CD4-positive, alpha-beta T cell treated with Interleukin-17A for 4 hours (primary cell): ENCODE results near the gene ZNRF2.

ENCODE experiments used
- DNase-seq: peaks from one replicate; pipeline ENCODE4 v3.0.0-alpha.2; 2020; ENCODE audit warnings: mixed read lengths

ZNRF2 gene

GRCh38 chr7:30284298-30285066 lies at the start of gene ZNRF2:
Gene ZNRF2 (plus strand): TSS chr7:30284597. CDS start chr7:30285358, 761 bp downstream.
- peak; percentile 99 for DNase-seq

- no peak for DNase-seq
Measured at GRCh38 chr7:30237271-30237695, 47.1 kb upstream of the ZNRF2 start.

GRCh38 chr7:30238721-30239441 lies 45.5 kb upstream of the ZNRF2 start:
- no peak for DNase-seq

- no peak for DNase-seq
Measured at GRCh38 chr7:30240106-30240800, 44.1 kb upstream of the ZNRF2 start.

GRCh38 chr7:30241767-30242166 lies 42.6 kb upstream of the ZNRF2 start:
- no peak for DNase-seq

DNA sequence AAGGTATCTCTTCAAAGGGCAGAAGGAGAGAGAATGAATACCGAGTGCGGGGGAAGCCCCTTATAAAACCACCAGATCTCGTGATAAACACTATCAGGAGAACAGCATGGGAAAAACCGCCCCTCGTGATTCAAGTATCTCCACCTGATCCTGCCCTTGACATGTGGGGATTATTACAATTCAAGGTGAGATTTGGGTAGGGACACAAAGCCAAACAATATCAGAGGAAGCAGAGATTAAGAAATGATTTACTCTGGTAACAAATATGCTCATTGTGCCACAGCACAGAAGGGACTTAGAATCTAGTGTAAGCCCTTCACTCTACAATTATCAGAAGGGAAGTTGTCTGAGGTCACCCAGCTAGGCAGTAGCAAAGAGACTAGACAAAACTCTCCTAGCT lies 40.1 kb upstream of the ZNRF2 start:
- no peak for DNase-seq

GRCh38 chr7:30245913-30246312 lies 38.5 kb upstream of the ZNRF2 start:
- DNase-seq, result no peak

DNA sequence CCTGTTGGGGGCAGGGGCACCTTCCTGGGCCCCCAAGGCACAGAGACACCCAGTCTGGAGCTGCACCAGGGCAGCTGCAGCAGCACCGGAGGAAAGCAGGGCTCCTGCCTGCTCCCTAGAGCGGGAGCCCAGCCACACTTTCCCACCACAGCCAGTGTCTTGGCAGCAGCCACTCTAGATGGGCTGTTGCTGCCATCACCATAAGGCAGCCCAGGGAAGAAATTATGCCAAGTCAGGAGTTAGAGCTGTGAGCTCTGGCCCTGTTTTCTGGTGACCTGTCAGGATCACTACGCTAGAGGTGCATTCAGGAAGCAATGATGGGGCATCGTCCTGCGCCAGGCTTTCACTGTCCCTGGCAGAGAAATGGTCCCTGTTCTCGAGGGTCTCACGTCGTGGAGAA lies 38.0 kb upstream of the ZNRF2 start:
- no peak for DNase-seq

DNA sequence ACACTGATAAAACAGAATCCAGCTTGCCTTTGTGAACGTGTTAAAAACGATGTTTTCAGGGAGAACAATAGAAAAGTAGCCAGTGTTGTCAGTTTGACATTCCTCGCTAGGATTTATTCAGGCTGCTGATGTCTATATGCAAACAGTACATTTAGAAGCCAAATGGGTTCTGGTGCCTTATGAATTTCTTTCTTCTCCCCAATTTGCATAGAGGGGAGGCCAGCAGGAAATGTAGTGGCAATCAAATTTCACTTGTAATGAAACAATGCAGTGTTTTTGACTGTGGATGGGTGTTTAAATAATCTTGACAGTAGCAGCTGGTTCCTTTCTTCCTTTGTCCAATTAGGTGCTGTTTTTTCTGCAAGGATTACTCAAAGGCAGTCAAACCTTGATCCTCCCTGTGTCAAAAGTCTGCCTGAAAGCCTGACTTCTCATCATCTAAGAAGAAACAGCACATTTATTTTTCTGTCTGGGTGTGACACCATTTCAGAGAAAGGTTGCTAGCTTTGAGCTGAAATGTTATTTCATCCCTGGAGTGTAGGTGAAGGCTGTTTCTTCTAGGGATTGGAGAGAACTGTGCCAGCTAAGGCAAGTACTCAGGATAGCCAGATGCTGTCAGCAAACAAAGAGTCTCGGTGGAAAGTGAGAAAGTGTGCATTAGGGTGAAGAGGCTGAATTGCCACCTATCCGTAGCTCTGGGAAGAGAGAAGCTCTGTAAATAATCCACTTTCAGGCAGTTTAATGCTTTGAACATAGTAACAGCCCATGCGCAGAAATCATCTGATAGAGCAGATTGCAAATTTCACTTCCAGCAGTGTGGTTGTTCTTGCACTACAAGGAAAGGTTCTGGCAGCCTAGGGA lies 36.6 kb upstream of the ZNRF2 start:
- no peak for DNase-seq

- DNase-seq, result no peak
Measured at GRCh38 chr7:30249316-30249715, 35.1 kb upstream of the ZNRF2 start.

- DNase-seq, result peak; percentile 13
Measured at GRCh38 chr7:30249986-30250774, 34.2 kb upstream of the ZNRF2 start.

DNA sequence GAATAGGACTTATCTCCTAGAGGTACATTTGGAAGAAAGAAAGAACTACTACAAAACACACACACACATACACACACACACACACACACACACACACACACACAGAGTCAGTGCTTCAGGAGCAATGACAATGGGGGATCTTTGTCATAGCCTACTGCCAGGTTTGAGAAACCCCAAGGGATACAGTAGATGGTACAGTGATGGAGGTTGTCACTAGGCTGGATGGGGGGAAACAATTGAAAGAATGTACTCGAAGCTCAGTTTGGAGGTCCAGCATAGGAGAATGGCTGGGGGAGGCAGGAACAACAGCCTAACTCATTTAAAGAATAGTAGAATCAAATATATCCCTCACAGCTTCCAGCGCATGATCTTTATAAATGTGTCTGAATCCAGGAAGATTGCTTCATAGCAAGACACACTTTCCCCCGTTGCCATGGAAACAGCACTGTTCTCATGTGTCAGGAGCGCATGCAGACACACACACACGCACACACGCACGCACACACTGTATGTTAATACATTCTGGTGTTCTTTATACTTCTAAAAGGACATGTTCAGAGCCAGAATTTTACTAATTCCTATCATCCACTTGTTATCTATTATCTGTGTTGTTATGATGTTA lies 32.6 kb upstream of the ZNRF2 start:
- DNase-seq, result no peak

DNA sequence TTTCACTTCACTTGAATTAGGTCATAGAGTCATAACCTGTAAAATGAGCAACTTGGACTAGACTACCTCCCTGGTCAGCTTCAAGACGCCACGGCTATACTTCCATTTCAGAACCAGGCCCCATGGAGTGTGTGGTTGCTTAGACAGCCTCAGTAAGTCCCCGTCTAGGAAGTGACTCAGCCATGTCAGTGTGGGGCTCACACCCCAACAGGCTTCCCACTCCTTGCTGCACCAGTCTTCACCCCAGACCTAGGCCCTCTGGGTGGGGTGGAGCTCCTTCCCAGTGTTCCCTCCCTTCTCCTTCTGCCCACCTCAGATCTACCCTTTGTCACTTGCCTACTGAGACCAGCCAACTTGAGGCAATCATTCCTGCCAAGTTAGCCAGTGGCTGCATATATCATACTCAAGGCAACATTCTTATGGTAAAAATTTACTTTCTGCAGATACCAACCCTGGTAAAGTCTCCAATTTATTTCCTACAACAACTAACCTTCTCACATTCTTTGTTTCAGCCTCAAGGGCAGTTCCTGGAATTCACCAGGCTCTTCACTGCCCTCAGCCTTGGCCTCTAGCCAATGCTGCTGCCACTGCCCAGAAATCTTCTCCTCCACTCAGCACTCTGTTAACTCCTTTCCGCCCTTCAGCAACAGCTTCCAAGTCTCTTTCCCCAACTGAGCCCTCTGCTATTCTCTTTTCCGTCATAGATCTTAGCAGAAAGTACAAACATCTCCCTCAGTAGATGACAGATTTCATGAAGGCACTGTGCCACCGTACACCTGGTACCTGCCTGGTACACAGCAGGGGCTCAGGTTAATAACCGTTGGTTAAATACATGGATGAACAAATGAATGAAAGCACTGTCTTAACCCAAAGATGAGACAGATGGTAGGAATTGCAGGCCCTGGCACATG lies 31.3 kb upstream of the ZNRF2 start:
- DNase-seq, result no peak

DNA sequence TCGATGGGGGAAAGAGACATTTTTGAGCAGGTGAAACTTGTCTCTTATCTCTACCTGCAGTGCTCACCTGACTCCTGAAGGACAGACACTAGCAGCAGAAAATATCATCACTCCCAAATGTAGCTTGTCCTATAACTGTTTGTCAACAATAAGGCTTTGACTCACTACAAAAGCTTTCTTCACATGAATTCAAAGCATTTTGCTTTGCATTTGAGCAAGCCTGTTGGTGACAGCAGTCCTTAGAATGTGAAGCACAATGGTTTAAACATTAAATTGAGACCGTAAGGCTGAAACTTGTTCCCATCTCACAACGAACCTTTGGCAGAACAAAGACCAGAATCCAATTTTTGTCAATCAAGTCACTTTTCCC lies 30.6 kb upstream of the ZNRF2 start:
- DNase-seq, result no peak

GRCh38 chr7:30254248-30254647 lies 30.1 kb upstream of the ZNRF2 start:
- DNase-seq, result no peak

DNA sequence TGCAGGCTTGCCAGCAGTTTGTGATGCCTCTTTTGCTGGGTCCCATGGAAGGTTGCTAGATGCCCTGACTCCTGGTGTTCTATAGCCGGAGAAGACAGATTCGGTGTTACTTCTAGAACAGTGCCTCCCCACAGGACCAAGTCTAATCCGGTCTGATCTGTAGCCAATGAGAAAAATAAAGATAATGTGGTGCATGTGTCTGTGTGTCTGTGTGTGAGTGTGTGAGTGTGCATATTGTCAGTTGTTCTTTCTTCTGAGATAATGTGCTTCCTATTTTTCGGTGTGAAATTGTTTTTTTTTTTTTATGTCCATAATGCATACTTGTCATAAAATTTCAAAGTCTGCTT lies 29.7 kb upstream of the ZNRF2 start:
- DNase-seq, result no peak

DNA sequence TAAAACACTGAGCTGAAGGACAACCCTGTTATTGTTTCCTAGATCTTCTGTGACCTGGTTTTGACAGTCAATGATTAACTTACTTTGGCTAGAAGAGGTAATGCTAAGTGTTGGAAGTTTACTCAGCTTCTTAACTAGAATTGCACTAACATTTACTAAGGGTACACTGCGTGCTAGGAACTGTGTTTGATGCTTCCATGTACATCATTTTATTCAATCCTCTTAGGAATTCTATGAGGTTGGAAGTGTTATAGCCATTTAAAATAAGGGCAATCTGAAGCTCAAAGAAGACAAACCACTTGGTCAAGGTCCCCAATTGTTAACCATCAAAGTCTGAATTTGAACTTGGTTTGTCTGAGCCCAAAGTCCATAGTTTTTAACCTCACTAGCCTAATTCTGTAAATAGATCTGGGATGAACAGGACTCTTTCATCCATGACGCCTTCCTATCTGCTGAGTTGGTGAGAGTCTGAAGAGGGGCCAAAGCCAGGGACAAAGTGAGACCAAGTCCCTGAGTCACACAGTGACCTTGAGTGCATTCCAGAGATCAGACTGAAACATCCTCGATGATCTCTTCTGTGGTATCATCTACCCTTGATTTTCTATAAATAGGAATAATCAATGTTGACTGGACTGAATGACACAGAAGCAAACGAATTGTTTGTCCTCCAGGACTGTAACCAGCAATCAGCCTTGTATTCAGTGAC lies 29.2 kb upstream of the ZNRF2 start:
- DNase-seq, result no peak

DNA sequence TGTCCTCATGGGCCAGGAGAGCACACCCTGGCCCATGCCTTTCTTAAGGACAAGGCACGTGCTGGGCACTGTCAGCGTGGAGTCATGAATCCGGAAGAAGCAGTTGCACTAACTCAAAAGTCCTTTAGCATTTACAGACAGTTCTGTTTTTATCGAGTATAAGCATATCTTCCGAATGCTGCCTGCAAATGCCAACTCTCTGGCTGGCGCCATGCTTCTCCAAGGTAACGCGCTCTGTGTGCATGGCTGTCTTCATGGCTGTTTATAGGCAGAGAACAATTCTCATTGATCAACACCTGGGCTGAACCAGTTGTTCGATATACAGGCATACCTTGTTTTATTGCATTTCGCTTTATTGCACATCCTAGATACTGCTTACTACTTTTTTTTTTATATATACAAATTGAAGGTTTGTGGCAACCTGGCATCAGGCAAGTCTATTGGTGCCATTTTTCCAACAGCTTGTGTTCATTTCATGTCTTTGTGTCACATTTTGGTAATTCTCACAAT lies 28.0 kb upstream of the ZNRF2 start:
- no peak for DNase-seq

- DNase-seq, result no peak
Measured at GRCh38 chr7:30260246-30260768, 24.1 kb upstream of the ZNRF2 start.
